Transverse colon (tissue), 3 donors: ENCODE data around the gene SAPCD2.

Source experiments
- EP300 ChIP-seq: sonication (generic); formaldehyde crosslinking; IDR thresholded peaks from one replicate; pipeline ENCODE4 v1.6.1; 2017; ENCODE audit warnings: antibody characterized with exemption, low read depth
- TF ChIP-seq, protein P1 (sequence below), 5 experiments: fragments of 200-600 bp in 3 of 5; fragments of 450-650 bp in 2 of 5; sonication (generic) in 3 of 5; IDR thresholded peaks; 1 replicate in 2 of 5; 2 replicates in 3 of 5; pipeline ENCODE4 v1.5.1; 2016 to 2017; ENCODE audit warnings: antibody characterized with exemption in 5 of 5, inconsistent platforms in 3 of 5, mild to moderate bottlenecking in 2 of 5, moderate library complexity in 1 of 5

DNA sequence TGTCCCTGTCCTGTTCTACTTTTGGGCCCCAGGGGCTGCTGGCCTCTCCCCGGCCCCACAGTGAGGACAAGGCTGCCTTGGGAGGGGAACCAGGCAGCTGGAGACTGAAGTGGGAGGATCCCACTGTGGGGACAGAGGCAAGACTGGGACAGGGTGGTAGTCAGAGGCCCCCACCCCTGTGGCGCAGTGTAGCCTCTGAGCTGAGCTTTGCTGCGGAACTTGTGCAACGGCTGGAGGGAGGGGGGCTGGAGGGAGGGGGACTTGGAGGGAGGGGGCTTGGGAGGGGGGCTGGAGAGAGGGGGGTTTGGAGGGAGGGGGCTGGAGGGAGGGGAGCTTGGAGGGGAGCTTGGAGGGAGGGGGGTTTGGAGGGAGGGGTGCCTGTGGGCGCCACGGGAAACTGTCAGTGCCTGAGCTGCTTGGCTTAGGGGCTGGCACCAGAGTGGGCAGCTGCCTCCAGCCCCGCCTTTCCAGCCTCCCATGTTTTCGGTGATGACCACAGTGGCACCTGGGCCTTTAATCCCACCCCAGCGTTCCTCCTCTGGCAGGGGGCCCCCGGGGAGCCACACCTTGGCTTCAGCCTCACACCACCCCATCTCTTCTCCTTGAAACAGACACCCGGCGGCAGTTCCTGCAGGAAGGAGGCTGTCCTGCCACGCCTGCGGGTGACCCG is 36.2 kb downstream of the SAPCD2 start:
- TF ChIP-seq, protein P1, sequence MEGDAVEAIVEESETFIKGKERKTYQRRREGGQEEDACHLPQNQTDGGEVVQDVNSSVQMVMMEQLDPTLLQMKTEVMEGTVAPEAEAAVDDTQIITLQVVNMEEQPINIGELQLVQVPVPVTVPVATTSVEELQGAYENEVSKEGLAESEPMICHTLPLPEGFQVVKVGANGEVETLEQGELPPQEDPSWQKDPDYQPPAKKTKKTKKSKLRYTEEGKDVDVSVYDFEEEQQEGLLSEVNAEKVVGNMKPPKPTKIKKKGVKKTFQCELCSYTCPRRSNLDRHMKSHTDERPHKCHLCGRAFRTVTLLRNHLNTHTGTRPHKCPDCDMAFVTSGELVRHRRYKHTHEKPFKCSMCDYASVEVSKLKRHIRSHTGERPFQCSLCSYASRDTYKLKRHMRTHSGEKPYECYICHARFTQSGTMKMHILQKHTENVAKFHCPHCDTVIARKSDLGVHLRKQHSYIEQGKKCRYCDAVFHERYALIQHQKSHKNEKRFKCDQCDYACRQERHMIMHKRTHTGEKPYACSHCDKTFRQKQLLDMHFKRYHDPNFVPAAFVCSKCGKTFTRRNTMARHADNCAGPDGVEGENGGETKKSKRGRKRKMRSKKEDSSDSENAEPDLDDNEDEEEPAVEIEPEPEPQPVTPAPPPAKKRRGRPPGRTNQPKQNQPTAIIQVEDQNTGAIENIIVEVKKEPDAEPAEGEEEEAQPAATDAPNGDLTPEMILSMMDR (IDR thresholded peaks at IDR 0.05) = no peak
- TF ChIP-seq EP300 = no peak
